ENCODE measurements around the gene FILIP1.

The FILIP1 gene

GRCh38 chr6:75318900-75319299 is 174.7 kb downstream of the FILIP1 start:
- DNase-seq, result no peak

GRCh38 chr6:75317503-75318206 is 175.9 kb downstream of the FILIP1 start:
- no peak for DNase-seq

DNA sequence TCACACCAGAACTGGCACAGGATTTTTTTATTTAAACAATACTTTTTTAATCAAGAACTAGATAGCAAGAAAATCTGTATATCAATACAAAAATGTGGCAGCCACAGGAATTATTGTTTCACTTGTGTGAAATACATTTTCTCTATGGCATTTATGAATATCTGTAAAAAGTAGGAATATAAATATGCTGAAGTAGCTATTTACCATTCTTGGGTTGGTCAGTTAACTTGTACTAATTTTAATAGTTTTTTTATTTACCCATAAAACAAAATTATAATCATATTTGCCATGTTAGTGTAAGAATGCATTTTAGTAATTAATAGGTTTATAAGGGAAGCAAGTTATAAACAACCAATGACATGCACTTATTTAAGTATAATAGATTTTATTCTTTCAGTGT is 177.6 kb downstream of the FILIP1 start:
- no peak for DNase-seq

DNA sequence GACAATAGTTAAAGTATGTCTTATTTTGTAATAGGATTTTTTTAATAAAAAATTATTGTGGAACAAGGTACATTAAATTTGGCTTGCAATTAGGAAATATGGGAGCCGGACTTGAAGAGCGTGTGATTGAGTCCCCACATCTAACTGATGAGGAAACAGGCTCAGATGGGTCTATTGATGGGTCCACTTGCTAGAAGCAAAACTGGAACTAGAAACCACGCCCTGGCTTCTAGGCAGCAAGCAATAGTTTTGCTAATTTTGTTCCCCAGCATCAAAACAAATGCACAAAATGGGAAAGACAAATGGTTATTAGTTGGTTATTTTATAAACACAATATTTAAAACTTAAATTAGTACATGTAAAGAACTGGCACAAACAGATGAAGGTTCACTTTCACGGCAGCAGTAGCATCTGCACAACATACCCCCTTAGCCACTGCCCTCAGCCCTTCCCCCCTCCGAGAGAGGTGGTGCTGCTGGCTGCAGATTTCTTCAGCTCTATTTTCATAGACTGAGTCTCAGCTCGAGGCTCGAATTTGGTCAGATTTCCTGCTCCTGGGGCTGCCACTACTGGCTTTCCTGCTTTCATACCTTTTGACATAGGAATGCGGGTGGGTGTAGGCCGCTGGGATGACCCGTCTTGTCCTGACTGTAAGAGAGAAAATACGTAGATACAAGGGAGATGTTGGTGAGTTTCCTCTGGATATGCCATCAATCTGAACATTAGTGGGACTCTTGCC is 185.2 kb downstream of the FILIP1 start:
- no peak for DNase-seq

GRCh38 chr6:75307364-75308004 is 186.1 kb downstream of the FILIP1 start:
- DNase-seq, result no peak

GRCh38 chr6:75306064-75306463 is 187.5 kb downstream of the FILIP1 start:
- DNase-seq, result no peak

DNA sequence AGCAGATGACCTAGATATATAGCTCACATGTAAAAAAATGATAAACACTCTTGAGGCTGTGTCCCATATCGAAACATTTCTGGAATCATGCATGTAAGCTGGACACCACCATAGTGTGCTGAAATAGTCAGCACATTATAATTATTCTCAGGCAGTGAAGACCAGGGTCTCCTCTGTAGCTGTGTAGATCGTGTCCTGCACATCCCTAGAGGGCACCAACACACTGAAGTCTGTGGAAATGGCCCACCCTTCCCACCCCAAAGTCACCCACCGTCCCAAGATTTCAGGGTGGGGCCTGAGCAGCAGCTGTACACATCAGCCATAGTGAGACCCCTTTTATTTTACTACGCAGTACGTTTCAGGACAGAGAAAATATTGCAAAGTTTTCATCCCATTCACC is 188.0 kb downstream of the FILIP1 start:
- DNase-seq, result no peak

DNA sequence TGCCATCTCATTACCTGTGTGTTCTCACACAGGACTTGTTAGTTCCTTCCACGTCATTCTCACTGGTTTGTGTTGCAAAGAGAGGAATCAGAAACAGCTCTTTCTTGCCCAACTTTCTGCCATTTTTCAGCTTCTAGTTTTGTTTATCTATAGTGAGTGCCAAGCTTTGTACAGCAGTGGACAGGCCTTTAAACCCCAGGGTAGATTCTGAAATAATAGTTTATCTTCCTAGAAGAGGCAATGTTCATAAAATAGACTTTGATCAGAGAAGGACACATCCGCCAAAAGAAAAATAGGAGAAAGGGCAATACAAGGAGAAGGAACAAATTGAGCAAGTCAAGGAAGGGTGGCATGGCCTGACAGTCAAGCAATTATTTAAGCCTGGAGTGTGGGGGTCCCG is 191.3 kb downstream of the FILIP1 start:
- DNase-seq, result no peak

GRCh38 chr6:75301537-75301936 is 192.1 kb downstream of the FILIP1 start:
- no peak for DNase-seq

DNA sequence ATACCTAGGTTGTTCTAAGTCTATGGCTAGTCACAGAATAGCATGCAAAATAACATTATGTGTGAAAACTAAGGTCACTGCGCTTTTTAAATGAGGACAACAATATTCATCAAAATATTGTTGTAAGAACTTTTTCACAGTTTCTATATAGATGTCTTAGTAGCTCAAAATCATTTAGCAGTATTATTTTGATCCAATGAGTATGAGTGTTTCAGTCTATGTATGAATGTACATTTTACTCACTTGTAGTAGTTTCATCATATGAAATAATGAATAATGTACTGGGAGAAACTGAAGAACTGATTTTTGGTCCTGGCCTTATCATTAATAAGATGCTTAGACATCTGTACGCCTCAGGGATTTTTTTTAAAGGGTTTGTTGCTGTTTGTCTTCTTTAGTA is 192.5 kb downstream of the FILIP1 start:
- DNase-seq, result no peak

DNA sequence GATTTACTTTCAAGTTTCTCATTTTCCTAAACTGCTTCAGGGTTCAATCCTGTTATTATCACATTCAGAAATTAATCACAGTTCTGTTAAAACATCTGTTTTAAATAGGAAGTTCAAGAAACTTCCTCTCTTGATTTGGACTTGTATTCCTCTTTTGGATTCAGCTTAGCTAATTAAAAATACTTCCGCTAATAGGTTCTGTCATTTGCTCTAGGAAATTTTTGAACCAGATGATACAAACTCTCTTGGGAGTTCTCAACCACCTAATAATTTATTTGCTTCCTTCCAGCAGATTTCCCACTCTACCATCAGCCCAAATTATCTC is 193.1 kb downstream of the FILIP1 start:
- DNase-seq, result no peak

- no peak for DNase-seq
Observed at GRCh38 chr6:75299801-75300530, 193.6 kb downstream of the FILIP1 start.

DNA sequence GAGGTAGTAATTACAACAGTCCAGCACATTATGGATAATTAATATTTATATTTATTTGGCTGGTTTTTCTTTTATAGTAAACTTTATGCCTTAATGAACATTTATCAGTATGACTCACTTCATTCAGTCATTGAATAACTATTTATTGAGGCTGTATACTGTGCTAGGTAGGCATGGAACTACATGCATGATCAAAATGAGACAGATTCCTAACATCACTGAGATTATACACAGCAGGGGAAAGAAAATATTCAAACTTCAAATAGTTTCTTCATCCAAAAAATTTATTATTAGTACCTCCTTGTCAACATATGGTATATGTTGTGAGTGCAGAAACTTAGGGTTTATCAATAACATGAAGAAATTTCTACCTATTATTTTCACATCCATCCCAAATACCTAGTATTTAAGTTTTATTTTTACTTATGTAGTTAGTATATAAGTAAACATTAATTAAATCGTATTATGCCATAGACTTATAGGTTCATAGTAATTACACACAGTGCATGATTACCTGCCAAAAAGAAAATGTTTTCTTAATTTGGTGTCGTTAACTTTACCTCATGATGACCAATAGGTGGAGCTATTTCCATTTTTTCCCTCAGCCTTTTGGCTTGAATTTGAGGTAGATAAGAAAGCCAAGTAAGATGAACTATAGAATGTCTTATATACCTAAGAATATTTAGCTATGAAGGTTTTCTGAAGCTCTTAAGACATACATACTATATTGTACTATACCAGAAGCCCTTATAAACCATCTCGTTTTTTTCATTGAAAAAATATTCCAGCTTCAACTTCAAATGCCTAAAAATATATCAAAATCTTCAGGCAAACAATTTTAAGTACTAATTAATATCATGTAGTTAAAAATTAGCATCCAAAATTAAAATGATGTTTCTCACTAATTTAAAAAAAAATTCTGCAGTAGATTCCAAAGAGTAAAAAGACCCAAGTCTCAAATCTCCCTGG is 196.5 kb downstream of the FILIP1 start:
- no peak for DNase-seq

DNA sequence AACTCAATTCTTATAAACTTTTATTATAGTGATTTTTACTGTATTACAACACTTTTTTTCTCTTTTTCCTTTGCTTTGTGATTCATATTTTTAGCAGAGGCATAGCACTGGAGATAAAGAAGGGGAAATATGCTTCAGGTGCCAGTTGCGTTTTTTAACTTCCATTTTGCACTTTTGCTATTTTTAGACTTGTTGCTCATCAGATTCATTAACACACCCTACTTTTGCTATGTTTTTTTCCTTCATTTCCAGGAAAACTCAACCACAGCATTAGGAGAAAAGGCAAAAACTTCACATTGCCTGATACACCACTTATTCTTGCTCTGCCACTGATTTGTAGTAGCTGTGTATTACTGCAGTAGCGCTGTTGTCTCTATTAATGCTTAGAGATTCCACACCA is 201.0 kb downstream of the FILIP1 start:
- no peak for DNase-seq

DNA sequence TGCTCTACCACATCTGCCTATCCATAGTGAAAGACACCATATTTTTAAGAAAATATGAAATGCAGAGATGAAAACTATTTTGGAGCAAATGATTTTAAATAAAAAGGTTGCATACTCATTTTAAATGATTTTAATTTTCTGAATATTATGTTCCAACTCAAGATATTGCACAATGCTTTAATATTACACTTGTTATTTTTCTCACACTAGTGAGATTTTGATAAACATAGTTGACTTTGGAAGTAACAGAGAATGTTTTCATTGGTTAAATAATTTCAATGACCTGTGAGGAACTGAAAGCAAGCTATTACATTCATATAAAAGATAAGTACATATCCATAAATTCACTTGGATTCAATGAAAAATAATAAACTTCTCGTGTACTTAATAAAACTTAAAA is 201.9 kb downstream of the FILIP1 start:
- no peak for DNase-seq

DNA sequence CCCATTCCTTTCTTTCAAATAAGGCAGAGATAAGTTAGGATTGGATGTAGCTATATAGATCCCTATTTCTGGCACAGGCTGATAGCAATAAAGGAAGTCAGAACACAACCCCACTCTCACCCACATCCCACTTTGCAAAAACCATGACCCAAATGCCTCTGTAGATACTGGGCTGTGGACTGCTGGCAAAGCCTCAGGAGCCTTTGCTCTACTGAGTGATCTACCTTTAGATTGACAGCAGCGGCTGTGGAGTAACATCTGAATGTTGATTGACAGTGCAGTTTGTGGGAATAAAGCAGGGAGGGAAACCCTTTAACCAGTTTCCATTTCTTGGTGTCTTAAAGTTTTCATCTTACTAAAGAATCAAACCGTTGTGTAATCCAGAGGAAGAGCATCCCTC is 202.3 kb downstream of the FILIP1 start:
- no peak for DNase-seq

- no peak for DNase-seq
Observed at GRCh38 chr6:75290136-75290945, 203.3 kb downstream of the FILIP1 start.

DNA sequence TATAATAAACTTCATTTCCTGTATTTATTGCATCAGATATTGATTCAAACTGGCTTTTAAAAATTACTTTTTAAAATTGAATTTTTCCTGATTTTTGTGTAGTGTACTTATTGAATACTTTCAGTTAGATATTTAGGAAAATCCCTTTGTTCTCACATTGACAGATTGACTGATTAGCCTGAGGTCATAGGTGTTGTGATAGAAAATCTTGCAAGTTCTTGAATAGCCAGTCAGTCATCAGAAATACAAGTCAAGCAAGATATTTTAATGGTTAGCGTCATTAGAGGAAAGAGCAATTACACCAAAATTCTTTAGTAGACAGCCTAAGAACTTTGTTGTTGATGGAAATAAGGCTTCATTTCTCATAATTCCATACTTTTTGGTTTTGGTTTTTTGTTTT is 205.6 kb downstream of the FILIP1 start:
- DNase-seq, result no peak

- DNase-seq, result no peak
Observed at GRCh38 chr6:75287424-75287823, 206.2 kb downstream of the FILIP1 start.

GRCh38 chr6:75286955-75287354 is 206.6 kb downstream of the FILIP1 start:
- no peak for DNase-seq

DNA sequence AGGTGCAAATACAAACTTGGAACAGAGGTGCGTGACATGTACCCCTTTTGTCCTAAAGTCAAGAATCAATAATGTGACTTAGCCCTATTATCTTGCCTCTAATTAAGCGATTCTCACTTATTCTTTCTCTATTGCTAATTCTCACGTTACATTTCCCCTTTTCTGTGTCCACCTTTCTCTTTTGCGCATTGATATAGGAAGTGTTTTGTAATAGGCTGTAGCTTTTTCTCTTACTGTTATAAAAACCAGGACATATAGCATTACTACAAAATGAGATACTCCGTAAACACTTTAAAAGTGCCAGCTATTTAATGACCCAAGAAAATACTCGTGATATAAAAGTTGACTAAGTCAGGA is 208.3 kb downstream of the FILIP1 start:
- no peak for DNase-seq
